ENCODE results near the gene GLI1.

GRCh38 chr12:57467915-57468314, 8.3 kb downstream of the GLI1 start:
- TF ChIP-seq POLR2A (IDR thresholded peaks at IDR 0.05) (no peak), CTCF (IDR thresholded peaks at IDR 0.05) (no peak)

Data from Peyer's patch (tissue), 4 donors.